ENCODE results near the gene REEP5. TPM values are rescaled to one million over a fixed set of nuclear protein-coding genes. Genes with fewer than 3 reads are reported as not detected.

Gene REEP5
- polyA plus RNA-seq, 1 of the 3 experiments (the other 2 are of a cell fraction): 124 TPM

- Histone ChIP-seq H3K27ac (ENCODE audit: low read depth in 2 of 2, low read length in 1 of 2) (peak overlapping the region in 1 of 2 experiments; percentile 38; a peak in 1 of 4 replicates), H3K4me1 (ENCODE audit: control insufficient read depth in 1 of 2, insufficient read depth in 2 of 2, low read depth in 1 of 2, low read length in 1 of 2) (no peaks in the 10 kb centered on the region; a peak in 1 of 4 replicates), H3K4me3 (ENCODE audit: low read depth in 2 of 2, low read length in 1 of 2) (no peak overlapping the region), H3K9ac (no peak overlapping the region), H3K4me2 (no peak overlapping the region), H3F3A (replicated peaks; ENCODE audit: insufficient read depth) (no peaks in the 10 kb centered on the region), H3K9me2 (no peaks in the 10 kb centered on the region), H3K27me3 (ENCODE audit: insufficient read depth) (no peaks in the 10 kb centered on the region), H4K20me1 (ENCODE audit: insufficient read depth) (no peaks in the 10 kb centered on the region), H2AFZ (ENCODE audit: low read depth) (no peak overlapping the region), H3K79me2 (ENCODE audit: insufficient read depth) (no peaks in the 10 kb centered on the region), H3K9me3 (no peaks in the 10 kb centered on the region), H3K36me3 (replicated peaks in 1 of 2; ENCODE audit: control insufficient read depth in 1 of 2, insufficient read depth in 2 of 2, low read length in 1 of 2) (no peaks in the 10 kb centered on the region)
- TF ChIP-seq FOSL2 (IDR thresholded peaks at IDR 0.05; ENCODE audit: borderline replicate concordance, low read depth): peak; percentile 25; the same call in 1 of the 2 replicates
- no peak for TF ChIP-seq REST (IDR thresholded peaks at IDR 0.05; ENCODE audit: low read depth, low read length)
- TF ChIP-seq SMC3 (IDR thresholded peaks at IDR 0.05; ENCODE audit: low read depth, low read length): no peak
- no peak for TF ChIP-seq EZH2phosphoT487 (IDR thresholded peaks at IDR 0.05; ENCODE audit: borderline replicate concordance, low read depth)
- TF ChIP-seq POLR2AphosphoS5 (IDR thresholded peaks at IDR 0.05; ENCODE audit: low read depth, low read length): no peak
- WGBS (ENCODE audit: low lambda C conversion rate): 93% methylated on average over 5 of the region's 5 CpGs
- POLR2A ChIA-PET: no interaction called here
- CTCF ChIA-PET: interaction anchor here (1.2 to 1.4 kb wide), 2 partner anchors 14 to 28 kb away, joined by 3 to 4 read pairs; partner anchors contain the start of gene REEP5
- DNase-seq: no peak
These were observed 13.6 kb upstream of the REEP5 start for GRCh38 chr5:112935675-112936074.

GRCh38 chr5:112934366-112934663 lies 12.3 kb upstream of the REEP5 start:
- no peak overlapping the region for H3K9ac ChIP-seq
- H3K9me3 ChIP-seq: no peaks in the 10 kb centered on the region
- H3K9me2 ChIP-seq: no peaks in the 10 kb centered on the region
- peak overlapping the region; percentile 9; the same call in 1 of the 2 replicates for H3K4me2 ChIP-seq
- no peaks in the 10 kb centered on the region; a peak in 1 of 4 replicates for H3K4me1 ChIP-seq (ENCODE audit: control insufficient read depth in 1 of 2, insufficient read depth in 2 of 2, low read depth in 1 of 2, low read length in 1 of 2)
- no peak for TF ChIP-seq TCF12 (IDR thresholded peaks at IDR 0.05)
- no peak for TF ChIP-seq NFIC (IDR thresholded peaks at IDR 0.05; ENCODE audit: borderline replicate concordance)
- no peak for TF ChIP-seq RFX5 (IDR thresholded peaks at IDR 0.05; ENCODE audit: low read length)
- no peak for TF ChIP-seq SMC3 (IDR thresholded peaks at IDR 0.05; ENCODE audit: low read depth, low read length)
- TF ChIP-seq CTCF (IDR thresholded peaks at IDR 0.05): no peak
- TF ChIP-seq RXRA (IDR thresholded peaks at IDR 0.05; ENCODE audit: borderline replicate concordance, low read depth): no peak
- no peak for TF ChIP-seq SIN3A (IDR thresholded peaks at IDR 0.05; ENCODE audit: borderline replicate concordance, low read depth, low read length)
- no peak for TF ChIP-seq GATA2 (CRISPR knock-in tag; IDR thresholded peaks at IDR 0.05)
- no peak for TF ChIP-seq RCOR1 (IDR thresholded peaks at IDR 0.05; ENCODE audit: low read length)
- no peak for TF ChIP-seq TAF1 (IDR thresholded peaks at IDR 0.05; ENCODE audit: borderline replicate concordance, low read depth, low read length)
- no peak for TF ChIP-seq USF2 (IDR thresholded peaks at IDR 0.05; ENCODE audit: borderline replicate concordance, low read depth, low read length)
- no peak for TF ChIP-seq ZBTB33 (IDR thresholded peaks at IDR 0.05; ENCODE audit: borderline replicate concordance, low read depth)
- no peak overlapping the region for H2AFZ ChIP-seq (ENCODE audit: low read depth)
- H3F3A ChIP-seq (replicated peaks; ENCODE audit: insufficient read depth): no peaks in the 10 kb centered on the region
- no peaks in the 10 kb centered on the region for H3K36me3 ChIP-seq (replicated peaks in 1 of 2; ENCODE audit: control insufficient read depth in 1 of 2, insufficient read depth in 2 of 2, low read length in 1 of 2)
- H3K4me3 ChIP-seq (ENCODE audit: low read depth in 2 of 2, low read length in 1 of 2): no peak overlapping the region
- H3K79me2 ChIP-seq (ENCODE audit: insufficient read depth): no peaks in the 10 kb centered on the region
- POLR2A ChIA-PET: no interaction called here
- no peaks in the 10 kb centered on the region for H4K20me1 ChIP-seq (ENCODE audit: insufficient read depth)
- DNase-seq: no peak
- no peaks in the 10 kb centered on the region for H3K27me3 ChIP-seq (ENCODE audit: insufficient read depth)
- CTCF ChIA-PET: interaction anchor here (1.2 to 1.4 kb wide), 2 partner anchors 13 to 30 kb away, joined by 3 to 4 read pairs; partner anchors contain the start of gene REEP5
- peak overlapping the region in 1 of 2 experiments; percentile 79; a peak in 2 of 4 replicates for H3K27ac ChIP-seq (ENCODE audit: low read depth in 2 of 2, low read length in 1 of 2)

Data from SK-N-SH (cell line).